ENCODE results near the gene REELD1. TPM values are rescaled to one million over a fixed set of nuclear protein-coding genes. Genes with fewer than 3 reads are reported as not detected.

The REELD1 gene
- total RNA-seq, 2 experiments from 2014 or later = 1.7 to 2.0 TPM

GRCh38 chr4:146245850-146246249 is 31.5 kb downstream of the REELD1 start:
- H3K27ac Mint-ChIP-seq = no peak overlapping the region
- H3K36me3 Mint-ChIP-seq (ENCODE audit: low read depth) = no peaks in the 10 kb centered on the region
- Histone ChIP-seq H3K27me3 (ENCODE audit: control insufficient read depth in 1 of 2, insufficient read depth in 2 of 2, low read length in 2 of 2) (no peaks in the 10 kb centered on the region), H3K9me3 (ENCODE audit: control insufficient read depth in 1 of 2, insufficient read depth in 1 of 2, low read length in 2 of 2) (no peaks in the 10 kb centered on the region), H3K27ac (ENCODE audit: low read depth in 1 of 2, low read length in 2 of 2) (no peak overlapping the region), H3K4me3 (ENCODE audit: low read length) (no peak overlapping the region), H3K4me1 (ENCODE audit: insufficient read depth, low read length) (peaks cover 14% of the 10 kb centered on the region), H3K36me3 (ENCODE audit: insufficient read depth, low read length) (no peaks in the 10 kb centered on the region)
- ChIA-PET POLR2A (no interaction called here), CTCF (no interaction called here)
- ATAC-seq (ENCODE audit: poor library complexity) (no peak), DNase-seq (no peak)
- intact Hi-C loops (cut with DNase I, micrococcal nuclease) = no loop called here
- H3K4me3 Mint-ChIP-seq = no peak overlapping the region
- peaks cover 20% of the 10 kb centered on the region for H3K4me1 Mint-ChIP-seq (ENCODE audit: low read depth)
- peaks cover 4% of the 10 kb centered on the region for H3K27me3 Mint-ChIP-seq
- H3K9me3 Mint-ChIP-seq = no peaks in the 10 kb centered on the region
- TF ChIP-seq CTCF (IDR thresholded peaks at IDR 0.05) = no peak

GRCh38 chr4:146246381-146246780 is 32.0 kb downstream of the REELD1 start:
- no peaks in the 10 kb centered on the region for H3K9me3 ChIP-seq (ENCODE audit: control insufficient read depth in 1 of 2, insufficient read depth in 1 of 2, low read length in 2 of 2)
- peaks cover 4% of the 10 kb centered on the region for H3K27me3 Mint-ChIP-seq
- no peak overlapping the region for H3K27ac ChIP-seq (ENCODE audit: low read depth in 1 of 2, low read length in 2 of 2)
- no peak overlapping the region for H3K4me3 Mint-ChIP-seq
- TF ChIP-seq CTCF (IDR thresholded peaks at IDR 0.05) = no peak
- DNase-seq (no peak), ATAC-seq (ENCODE audit: poor library complexity) (no peak)
- H3K36me3 Mint-ChIP-seq (ENCODE audit: low read depth) = no peaks in the 10 kb centered on the region
- POLR2A ChIA-PET = no interaction called here
- H3K27ac Mint-ChIP-seq = no peak overlapping the region
- peaks cover 20% of the 10 kb centered on the region for H3K4me1 Mint-ChIP-seq (ENCODE audit: low read depth)
- H3K4me3 ChIP-seq (ENCODE audit: low read length) = no peak overlapping the region
- H3K4me1 ChIP-seq (ENCODE audit: insufficient read depth, low read length) = peaks cover 14% of the 10 kb centered on the region
- CTCF ChIA-PET = no interaction called here
- intact Hi-C loops (cut with DNase I, micrococcal nuclease) = no loop called here
- H3K9me3 Mint-ChIP-seq = no peaks in the 10 kb centered on the region
- no peaks in the 10 kb centered on the region for H3K27me3 ChIP-seq (ENCODE audit: control insufficient read depth in 1 of 2, insufficient read depth in 2 of 2, low read length in 2 of 2)
- no peaks in the 10 kb centered on the region for H3K36me3 ChIP-seq (ENCODE audit: insufficient read depth, low read length)

DNA sequence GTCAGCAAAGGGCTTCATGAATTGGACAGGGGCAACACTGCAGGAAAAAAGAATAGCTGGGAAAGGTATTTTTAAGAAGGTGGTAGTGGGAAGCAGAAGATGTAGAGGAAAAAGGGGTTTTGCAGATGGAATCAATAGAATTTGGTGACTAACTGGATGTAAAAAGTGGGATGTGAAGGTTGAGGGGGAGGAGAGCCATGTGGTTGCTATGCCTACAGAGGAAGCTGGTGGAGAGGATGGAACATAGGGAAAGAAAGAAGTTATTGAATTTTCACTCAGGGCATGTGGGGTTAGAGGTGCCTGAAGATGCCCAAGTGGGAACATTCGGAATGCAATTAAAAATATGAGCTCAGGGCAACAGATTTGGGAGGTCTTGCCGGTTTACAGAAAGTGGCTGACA is 33.0 kb downstream of the REELD1 start:
- H3K27ac Mint-ChIP-seq = no peak overlapping the region
- Histone ChIP-seq H3K27ac (ENCODE audit: low read depth in 1 of 2, low read length in 2 of 2) (no peak overlapping the region), H3K36me3 (ENCODE audit: insufficient read depth, low read length) (no peaks in the 10 kb centered on the region), H3K4me1 (ENCODE audit: insufficient read depth, low read length) (peaks cover 10% of the 10 kb centered on the region), H3K27me3 (ENCODE audit: control insufficient read depth in 1 of 2, insufficient read depth in 2 of 2, low read length in 2 of 2) (no peaks in the 10 kb centered on the region), H3K9me3 (ENCODE audit: control insufficient read depth in 1 of 2, insufficient read depth in 1 of 2, low read length in 2 of 2) (no peaks in the 10 kb centered on the region), H3K4me3 (ENCODE audit: low read length) (no peak overlapping the region)
- no peak for TF ChIP-seq CTCF (IDR thresholded peaks at IDR 0.05)
- no peaks in the 10 kb centered on the region for H3K36me3 Mint-ChIP-seq (ENCODE audit: low read depth)
- POLR2A ChIA-PET = no interaction called here
- ATAC-seq (ENCODE audit: poor library complexity) (no peak), DNase-seq (no peak)
- no peaks in the 10 kb centered on the region for H3K9me3 Mint-ChIP-seq
- intact Hi-C loops (cut with DNase I, micrococcal nuclease) = no loop called here
- H3K27me3 Mint-ChIP-seq = no peaks in the 10 kb centered on the region
- peaks cover 12% of the 10 kb centered on the region for H3K4me1 Mint-ChIP-seq (ENCODE audit: low read depth)
- no peak overlapping the region for H3K4me3 Mint-ChIP-seq
- CTCF ChIA-PET = no interaction called here
